Glomerular endothelial cell (primary cell): ENCODE results near the gene AQP11. TPM values are rescaled to one million over a fixed set of nuclear protein-coding genes. Genes with fewer than 3 reads are reported as not detected.
"Not testable (repeated sequence)": the region's sequence is repeated elsewhere in the genome, so short reads cannot be mapped to it uniquely, and the experiment has no call there.

ENCODE experiments used
- DNase-seq: peaks from one replicate; pipeline ENCODE4 v3.0.0-alpha.2; 2011; ENCODE audit warnings: low read depth, low spot score; ENCODE audit errors: extremely low read depth
- total RNA-seq: library from RNA; depleted of rRNA; stranded (reverse); fragments of >200 nt; gene quantifications from 2 replicates; pipeline ENCODE4 v1.2.3, GENCODE V29; 2015

Gene AQP11
- total RNA-seq, 1 donor from 2014 or later, result 0.18 TPM

- no peak for DNase-seq
Observed at GRCh38 chr11:77590194-77590782, 535 bp downstream of the AQP11 start.

- no peak for DNase-seq
Observed at GRCh38 chr11:77592727-77593126, 3.0 kb downstream of the AQP11 start.

DNA sequence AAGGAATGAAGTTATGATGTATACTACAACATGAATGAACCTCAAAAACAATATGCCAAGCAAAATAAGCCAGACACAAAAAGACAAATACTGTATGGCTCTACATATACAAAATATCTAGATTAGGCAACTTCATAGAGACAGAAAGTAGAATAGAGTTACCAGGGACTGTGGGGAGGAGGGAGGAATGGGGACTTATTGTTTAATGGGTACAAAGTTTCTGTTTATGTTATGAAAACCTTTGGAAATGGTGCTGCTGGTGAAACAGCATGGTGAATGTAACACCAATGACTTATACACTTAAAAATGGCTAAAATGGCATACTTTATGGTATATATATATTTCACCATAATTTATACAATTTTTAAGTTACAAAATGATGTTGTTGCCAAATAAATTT, 4.1 kb downstream of the AQP11 start:
- no peak for DNase-seq

DNA sequence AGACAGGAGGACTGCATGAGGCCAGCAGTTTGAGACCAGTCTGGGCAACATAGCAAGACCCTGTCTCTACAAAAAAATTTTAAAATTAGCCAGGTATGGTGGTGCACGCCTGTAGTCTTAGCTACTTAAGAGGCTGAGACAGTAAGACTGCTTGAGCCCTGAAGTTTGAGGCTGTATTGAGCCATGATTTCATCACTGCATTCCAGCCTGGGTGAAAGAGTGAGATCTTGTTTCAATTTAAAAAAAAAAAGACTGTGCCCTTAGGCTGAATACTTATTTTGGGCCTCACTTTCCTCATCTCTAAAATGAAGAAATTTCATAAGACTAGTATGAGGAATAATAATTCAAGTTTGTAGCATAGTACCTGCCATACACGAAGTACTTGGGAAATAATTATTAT, 6.9 kb downstream of the AQP11 start:
- no peak for DNase-seq

GRCh38 chr11:77598195-77598594, 8.4 kb downstream of the AQP11 start:
- no peak for DNase-seq

- DNase-seq, result peak; percentile 68
Observed at GRCh38 chr11:77602381-77603088, 12.8 kb downstream of the AQP11 start.

GRCh38 chr11:77604281-77604680, 14.5 kb downstream of the AQP11 start:
- DNase-seq, result no peak

DNA sequence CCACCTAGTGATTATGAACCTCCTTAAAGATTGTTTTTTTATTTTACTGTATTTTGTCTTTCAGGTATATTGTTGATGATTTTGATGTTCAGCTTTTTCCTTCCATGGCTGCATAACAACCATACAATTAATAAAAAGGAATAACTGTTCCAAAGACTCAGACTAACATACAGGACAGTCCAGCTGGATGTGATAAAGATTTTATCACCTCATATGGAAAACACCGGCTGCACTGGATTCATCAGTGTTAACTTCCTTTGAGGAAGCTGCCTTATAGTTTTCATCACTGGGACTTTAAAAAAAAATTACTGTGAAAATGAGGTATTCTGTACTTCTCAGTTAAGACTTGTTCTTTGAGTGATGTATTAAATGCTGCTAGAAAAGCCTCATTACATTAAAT, 19.5 kb downstream of the AQP11 start:
- DNase-seq, result no peak

DNA sequence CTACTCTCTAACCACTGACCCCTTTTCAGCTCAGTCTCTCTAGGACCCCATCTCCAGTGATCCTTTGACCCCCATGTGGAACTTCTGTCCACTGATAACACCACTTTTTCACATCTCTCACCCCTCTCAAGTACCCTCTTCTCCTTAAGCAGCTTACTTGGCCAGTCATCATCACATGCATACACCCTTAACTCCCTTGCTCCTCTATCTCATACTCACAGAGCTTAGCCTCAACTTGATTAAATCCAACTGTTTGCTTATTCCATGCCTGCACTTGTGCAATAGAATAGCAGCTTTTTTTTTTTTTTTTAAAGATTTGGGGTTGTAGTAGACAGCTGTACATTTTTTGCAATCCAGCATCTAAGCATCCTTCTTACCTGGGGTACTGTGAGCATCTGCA, 22.2 kb downstream of the AQP11 start:
- no peak for DNase-seq

DNA sequence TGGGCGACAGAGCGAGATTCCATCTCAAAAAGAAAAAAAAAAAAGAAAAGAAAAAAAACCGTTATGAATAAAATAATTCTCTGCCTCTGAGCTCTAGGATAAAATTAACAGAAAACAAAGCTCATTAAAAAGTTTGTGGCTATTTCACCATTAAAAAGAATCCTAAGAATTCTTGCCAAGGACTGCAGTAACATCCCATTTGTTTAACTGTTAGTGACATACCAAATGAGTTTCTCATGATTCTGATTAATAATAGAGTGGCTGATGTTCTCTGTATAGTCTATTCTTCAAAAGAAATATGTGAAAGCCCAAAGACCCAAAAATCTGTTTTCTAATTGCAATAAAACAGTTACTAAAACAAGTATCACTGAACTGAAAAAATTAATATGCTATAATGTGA, 28.1 kb downstream of the AQP11 start:
- no peak for DNase-seq

GRCh38 chr11:77619576-77620198, 29.9 kb downstream of the AQP11 start:
- DNase-seq, result no peak

DNA sequence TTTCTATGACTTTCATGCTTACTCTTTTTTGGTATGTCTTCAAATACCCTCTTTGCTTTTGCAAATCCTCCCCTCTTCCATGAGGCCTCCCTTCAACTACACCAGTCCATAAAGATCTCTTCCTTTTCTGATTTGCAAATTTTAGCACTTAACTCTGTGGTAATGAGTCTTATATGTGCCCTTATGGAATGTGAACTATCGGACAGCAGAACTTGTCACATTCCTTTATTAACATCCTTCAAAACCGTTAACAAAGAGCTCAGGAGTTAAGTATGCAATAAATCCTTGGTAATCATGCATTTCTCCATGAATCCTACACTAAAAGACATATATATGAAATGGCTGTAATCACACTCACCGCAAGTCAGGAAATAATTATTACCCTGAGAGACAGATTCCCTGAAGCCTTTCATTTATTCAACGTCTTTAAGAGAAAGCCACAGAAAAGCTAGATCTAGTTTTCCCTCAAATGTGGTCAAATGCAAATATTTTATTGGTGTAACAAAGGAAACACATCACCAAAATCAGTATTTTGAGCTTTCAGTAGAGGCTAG, 40.5 kb downstream of the AQP11 start:
- DNase-seq, result no peak

- not testable (repeated sequence) for DNase-seq
Observed at GRCh38 chr11:77633926-77634325, 44.2 kb downstream of the AQP11 start.

GRCh38 chr11:77636731-77637344, 47.1 kb downstream of the AQP11 start:
- no peak for DNase-seq

DNA sequence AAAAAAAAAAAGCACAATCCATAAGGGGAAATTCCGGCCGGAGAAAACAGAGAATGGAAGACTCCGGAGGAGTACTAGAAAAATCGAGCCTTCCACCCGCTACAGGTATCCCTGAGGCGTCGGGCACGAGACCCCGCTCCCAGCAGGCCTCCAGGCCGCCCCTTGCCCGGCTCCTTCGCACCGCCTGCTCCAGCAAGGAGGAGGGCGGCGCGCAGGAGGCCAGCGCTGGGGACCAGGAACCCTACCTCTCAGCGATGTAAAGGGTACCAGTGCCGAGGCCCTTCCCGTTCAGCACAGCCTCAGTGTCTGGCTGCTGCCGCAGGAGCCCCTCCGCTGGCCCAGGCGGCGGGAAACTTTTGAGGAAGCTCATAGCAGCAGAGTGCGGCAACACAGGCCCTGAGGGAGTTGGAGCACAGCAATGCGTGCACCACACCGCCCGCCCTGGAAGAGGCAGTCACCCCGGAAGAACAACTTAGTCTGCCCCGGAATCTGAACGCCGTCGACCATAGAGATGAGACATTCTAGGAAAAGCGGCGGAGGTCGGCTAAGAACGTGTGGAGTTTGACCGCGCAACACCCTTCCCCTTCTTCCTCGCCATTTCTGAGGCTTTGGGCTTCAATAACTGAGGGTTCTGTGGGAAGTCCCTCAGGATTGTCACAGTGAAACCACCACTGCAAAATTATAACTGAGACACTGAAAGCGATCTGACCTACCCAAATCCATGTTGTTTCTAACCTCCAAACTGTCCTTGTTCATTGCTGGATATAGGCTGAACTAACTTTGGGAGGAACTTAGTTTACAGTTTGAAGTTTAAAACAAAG, 47.8 kb downstream of the AQP11 start, which contains the start of gene CLNS1A:
CLNS1A (minus strand) TSS at position 450 of the 821 bp plus-strand sequence; CDS start at position 370, 80 bp downstream.
- peak; percentile 57 for DNase-seq

DNA sequence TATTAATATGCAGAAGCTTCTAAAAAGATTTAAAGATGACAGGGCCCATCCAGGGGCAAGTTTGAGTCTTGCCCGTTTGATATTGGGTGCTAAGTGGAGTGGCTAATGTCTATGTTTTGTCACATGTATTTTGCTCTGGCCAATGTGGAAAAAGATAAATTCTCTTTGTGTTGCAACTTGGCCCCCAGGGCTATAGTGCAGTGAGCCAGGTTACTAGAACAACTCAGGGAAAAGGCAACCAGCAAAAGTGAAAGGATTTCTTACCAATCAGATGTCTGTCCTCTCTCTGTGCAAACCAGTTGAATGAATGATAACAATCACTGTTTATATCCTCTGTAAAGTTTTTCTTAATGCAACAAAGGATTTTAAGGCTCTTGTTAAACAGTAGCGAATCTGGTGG, 52.5 kb downstream of the AQP11 start:
- DNase-seq, result no peak

GRCh38 chr11:77644887-77645286, 55.1 kb downstream of the AQP11 start:
- no peak for DNase-seq

- DNase-seq, result no peak
Observed at GRCh38 chr11:77647654-77648305, 58.0 kb downstream of the AQP11 start.

DNA sequence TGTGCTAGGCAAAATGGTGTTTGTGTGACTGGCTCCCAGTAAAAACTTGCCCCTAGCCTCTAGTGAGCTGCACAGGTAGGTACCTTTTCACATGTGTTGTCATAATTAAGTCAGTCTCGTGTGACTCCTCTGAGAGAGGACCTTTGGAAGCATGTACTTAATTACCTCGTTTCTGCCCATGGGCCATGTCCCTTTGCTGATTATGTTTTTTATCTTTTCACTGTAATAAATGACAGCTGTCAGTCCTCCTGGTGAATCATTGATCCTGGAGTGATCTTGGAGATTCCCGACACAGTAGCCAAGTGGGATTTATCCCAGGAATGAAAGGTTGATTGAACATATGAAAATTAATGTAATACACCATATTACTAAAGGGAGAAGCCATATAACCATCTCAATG, 60.4 kb downstream of the AQP11 start:
- DNase-seq, result no peak
